ENCODE data around the gene ELOA2. TPM values are rescaled to one million over a fixed set of nuclear protein-coding genes. Genes with fewer than 3 reads are reported as not detected.
"Not testable (repeated sequence)": the region's sequence is repeated elsewhere in the genome, so short reads cannot be mapped to it uniquely, and the experiment has no call there.

ELOA2 gene
- total RNA-seq, 2 donors from 2014 or later, result not detected

- H3K27me3 Mint-ChIP-seq, result peaks cover 10% of the 10 kb centered on the region
- not testable (repeated sequence) for ATAC-seq; H3K27ac Mint-ChIP-seq; DNase-seq; H3K4me3 Mint-ChIP-seq; H3K9me3 ChIP-seq (ENCODE audit: control insufficient read depth, low read length, poor library complexity, severe bottlenecking); H3K36me3 Mint-ChIP-seq (ENCODE audit: low read depth); H3K4me1 Mint-ChIP-seq
These were observed 830 bp downstream of the ELOA2 start for GRCh38 chr18:47034591-47034990.

- H3K27me3 Mint-ChIP-seq, result no peaks in the 10 kb centered on the region
These were observed 2.5 kb downstream of the ELOA2 start for GRCh38 chr18:47032945-47033344.

GRCh38 chr18:47030887-47031286, 4.5 kb downstream of the ELOA2 start:
- ATAC-seq; H3K4me1 Mint-ChIP-seq; H3K27me3 Mint-ChIP-seq; H3K4me3 Mint-ChIP-seq; H3K27ac Mint-ChIP-seq; H3K36me3 Mint-ChIP-seq (ENCODE audit: low read depth); DNase-seq; H3K9me3 ChIP-seq (ENCODE audit: control insufficient read depth, low read length, poor library complexity, severe bottlenecking): not testable (repeated sequence)

More at GRCh38 chr18:47032945-47033344, 2.5 kb downstream of the ELOA2 start:
- H3K36me3 Mint-ChIP-seq (ENCODE audit: low read depth), result no peaks in the 10 kb centered on the region
- no peaks in the 10 kb centered on the region for H3K9me3 ChIP-seq (ENCODE audit: control insufficient read depth, low read length, poor library complexity, severe bottlenecking)
- H3K4me1 Mint-ChIP-seq, result no peaks in the 10 kb centered on the region
- no peak overlapping the region for H3K4me3 Mint-ChIP-seq
- DNase-seq (no peak), ATAC-seq (no peak)
- no peak overlapping the region for H3K27ac Mint-ChIP-seq

- not testable (repeated sequence) for H3K27ac Mint-ChIP-seq; H3K9me3 ChIP-seq (ENCODE audit: control insufficient read depth, low read length, poor library complexity, severe bottlenecking); DNase-seq; H3K36me3 Mint-ChIP-seq (ENCODE audit: low read depth); H3K27me3 Mint-ChIP-seq; H3K4me1 Mint-ChIP-seq; H3K4me3 Mint-ChIP-seq
- peak; percentile 29 for ATAC-seq
These were observed 5.6 kb downstream of the ELOA2 start for GRCh38 chr18:47029684-47030353.

GRCh38 chr18:47028738-47029137, 6.7 kb downstream of the ELOA2 start:
- not testable (repeated sequence) for H3K4me1 Mint-ChIP-seq; DNase-seq; H3K9me3 ChIP-seq (ENCODE audit: control insufficient read depth, low read length, poor library complexity, severe bottlenecking); H3K27ac Mint-ChIP-seq; H3K27me3 Mint-ChIP-seq; H3K36me3 Mint-ChIP-seq (ENCODE audit: low read depth); H3K4me3 Mint-ChIP-seq; ATAC-seq

- H3K27me3 Mint-ChIP-seq; H3K36me3 Mint-ChIP-seq (ENCODE audit: low read depth); H3K4me3 Mint-ChIP-seq; DNase-seq; H3K9me3 ChIP-seq (ENCODE audit: control insufficient read depth, low read length, poor library complexity, severe bottlenecking); H3K4me1 Mint-ChIP-seq; H3K27ac Mint-ChIP-seq; ATAC-seq: not testable (repeated sequence)
These were observed 9.8 kb downstream of the ELOA2 start for GRCh38 chr18:47025557-47026174.

GRCh38 chr18:47023769-47024465, 11.5 kb downstream of the ELOA2 start:
- ATAC-seq, result peak; percentile 27
- H3K27me3 Mint-ChIP-seq; H3K9me3 ChIP-seq (ENCODE audit: control insufficient read depth, low read length, poor library complexity, severe bottlenecking); H3K36me3 Mint-ChIP-seq (ENCODE audit: low read depth); H3K4me1 Mint-ChIP-seq; DNase-seq; H3K4me3 Mint-ChIP-seq; H3K27ac Mint-ChIP-seq: not testable (repeated sequence)

- not testable (repeated sequence) for H3K36me3 Mint-ChIP-seq (ENCODE audit: low read depth); H3K9me3 ChIP-seq (ENCODE audit: control insufficient read depth, low read length, poor library complexity, severe bottlenecking); ATAC-seq; H3K4me3 Mint-ChIP-seq; H3K27me3 Mint-ChIP-seq; H3K27ac Mint-ChIP-seq; H3K4me1 Mint-ChIP-seq
- DNase-seq, result peak in 1 of 3 donors; percentile 9
These were observed 12.6 kb downstream of the ELOA2 start for GRCh38 chr18:47022821-47023220.

- H3K4me1 Mint-ChIP-seq; H3K9me3 ChIP-seq (ENCODE audit: control insufficient read depth, low read length, poor library complexity, severe bottlenecking); H3K27ac Mint-ChIP-seq; DNase-seq; H3K36me3 Mint-ChIP-seq (ENCODE audit: low read depth); H3K4me3 Mint-ChIP-seq; H3K27me3 Mint-ChIP-seq: not testable (repeated sequence)
- ATAC-seq, result peak; percentile 3
These were observed 14.7 kb downstream of the ELOA2 start for GRCh38 chr18:47020757-47021156.

- not testable (repeated sequence) for H3K4me1 Mint-ChIP-seq; H3K27ac Mint-ChIP-seq; H3K4me3 Mint-ChIP-seq; ATAC-seq; H3K9me3 ChIP-seq (ENCODE audit: control insufficient read depth, low read length, poor library complexity, severe bottlenecking); H3K36me3 Mint-ChIP-seq (ENCODE audit: low read depth); DNase-seq; H3K27me3 Mint-ChIP-seq
These were observed 15.6 kb downstream of the ELOA2 start for GRCh38 chr18:47019870-47020269.

Other genes starting within 250 kb of the ELOA2 start
- gene PIAS2, start 118.1 kb downstream of the ELOA2 start, total RNA-seq, result 10 to 100 TPM; 20.7 to 33.2 TPM
- under 1 TPM; 0.86 to 0.97 TPM for gene KATNAL2, start 118.0 kb downstream of the ELOA2 start, total RNA-seq
- gene HDHD2, start 114.9 kb upstream of the ELOA2 start, total RNA-seq, result 10 to 100 TPM; 16.6 to 23.5 TPM
- gene IER3IP1, start 140.7 kb upstream of the ELOA2 start, total RNA-seq, result 1 to 10 TPM; 4.9 to 5.0 TPM
- not detected for gene SKOR2, start 216.0 kb upstream of the ELOA2 start, total RNA-seq

All from T-helper 17 cell (primary cell).